Mesendoderm (in vitro differentiated cells): ENCODE measurements around the gene BABAM2.
"Not testable (repeated sequence)": the region's sequence is repeated elsewhere in the genome, so short reads cannot be mapped to it uniquely, and the experiment has no call there.

Experiments used
- DNase-seq: peaks from one replicate; pipeline ENCODE4 v3.0.0; 2013
- H2AK5ac ChIP-seq: 2 replicates; pipeline ENCODE4 v1.6.1; 2013; ENCODE audit warnings: low read length, inconsistent platforms
- H2BK120ac ChIP-seq: 2 replicates; pipeline ENCODE4 v1.6.1; 2013; ENCODE audit warnings: low read depth, mild to moderate bottlenecking, low read length, moderate library complexity, mixed read lengths
- H2BK15ac ChIP-seq: replicated peaks from 2 replicates; pipeline ENCODE4 v1.6.1; 2013; ENCODE audit warnings: low read depth, mild to moderate bottlenecking, moderate library complexity
- H2BK5ac ChIP-seq: 2 replicates; pipeline ENCODE4 v1.6.1; 2013; ENCODE audit warnings: low read length, inconsistent platforms
- H3K18ac ChIP-seq: 2 replicates; pipeline ENCODE4 v1.6.1; 2013; ENCODE audit warnings: mild to moderate bottlenecking, low read length, mixed read lengths
- H3K23ac ChIP-seq: one replicate; pipeline ENCODE4 v1.6.1; 2013; ENCODE audit warnings: low read length
- H3K27ac ChIP-seq: 2 replicates; pipeline ENCODE4 v1.5.1; 2013; ENCODE audit warnings: low read depth, mild to moderate bottlenecking, inconsistent platforms, low read length, moderate library complexity
- H3K27me3 ChIP-seq: 2 replicates; pipeline ENCODE4 v1.6.1; 2013; ENCODE audit warnings: low read length, control low read depth, mild to moderate bottlenecking, inconsistent platforms; ENCODE audit not compliant: insufficient read depth, poor library complexity
- H3K36me3 ChIP-seq: 2 replicates; pipeline ENCODE4 v1.6.1; 2013; ENCODE audit warnings: low read length, inconsistent platforms; ENCODE audit not compliant: control insufficient read depth, insufficient read depth
- H3K4ac ChIP-seq: one replicate; pipeline ENCODE4 v1.6.1; 2013; ENCODE audit warnings: low read depth, mild to moderate bottlenecking, low read length, moderate library complexity
- H3K4me1 ChIP-seq: 2 replicates; pipeline ENCODE4 v1.6.1; 2013; ENCODE audit warnings: low read depth, low read length, inconsistent platforms; ENCODE audit not compliant: control insufficient read depth
- H3K4me2 ChIP-seq: 2 replicates; pipeline ENCODE4 v1.6.1; 2013; ENCODE audit warnings: low read length
- H3K4me3 ChIP-seq: 2 replicates; pipeline ENCODE4 v1.5.1; 2013; ENCODE audit warnings: mild to moderate bottlenecking, low read length
- H3K56ac ChIP-seq: one replicate; pipeline ENCODE4 v1.6.1; 2013; ENCODE audit warnings: low read length
- H3K79me1 ChIP-seq: 2 replicates; pipeline ENCODE4 v1.6.1; 2013; ENCODE audit warnings: low read length, inconsistent platforms
- H3K79me2 ChIP-seq: 2 replicates; pipeline ENCODE4 v1.6.1; 2013; ENCODE audit warnings: mild to moderate bottlenecking, low read length; ENCODE audit not compliant: control insufficient read depth, insufficient read depth
- H3K9ac ChIP-seq: 2 replicates; pipeline ENCODE4 v1.6.1; 2013; ENCODE audit warnings: low read length, inconsistent platforms
- H4K5ac ChIP-seq: one replicate; pipeline ENCODE4 v1.6.1; 2013; ENCODE audit warnings: low read length
- H4K8ac ChIP-seq: one replicate; pipeline ENCODE4 v1.6.1; 2013; ENCODE audit warnings: low read depth, mild to moderate bottlenecking, control low read depth, low read length, moderate library complexity
- WGBS: extraction: QIAGEN DNeasy Blood & Tissue Kit; methylation state at CpG from one replicate; pipeline ENCODE4 v1.1.7; 2013; ENCODE audit warnings: low lambda C conversion rate, missing lambda C conversion rate; ENCODE audit not compliant: insufficient coverage; ENCODE audit errors: extremely low coverage; 5-methylcytosine and 5-hydroxymethylcytosine counted together

Gene BABAM2

DNA sequence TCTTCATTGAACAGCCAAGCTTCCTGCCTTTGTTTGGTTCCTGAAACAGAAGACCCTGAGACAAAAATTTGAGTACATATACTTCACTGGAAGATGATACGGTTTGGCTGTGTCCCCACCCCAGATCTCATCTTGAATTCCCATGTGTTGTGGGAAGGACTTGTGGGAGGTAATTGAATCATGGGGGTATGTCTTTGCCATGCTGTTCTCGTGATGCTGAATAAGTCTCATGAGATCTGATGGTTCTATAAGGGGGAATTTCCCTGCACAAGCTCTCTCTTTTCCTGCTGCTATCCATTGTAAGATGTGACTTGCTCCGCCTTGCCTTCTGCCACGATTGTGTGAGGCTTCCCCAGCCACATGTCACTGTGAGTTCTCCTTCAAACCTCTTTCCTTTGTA is 76.5 kb downstream of the BABAM2 start:
- Histone ChIP-seq H3K4ac (no peak overlapping the region), H2BK5ac (no peak overlapping the region), H4K8ac (no peak overlapping the region), H3K79me1 (no peaks in the 10 kb centered on the region), H3K4me1 (no peaks in the 10 kb centered on the region), H4K5ac (no peak overlapping the region), H3K27ac (no peak overlapping the region), H3K4me3 (no peak overlapping the region), H3K27me3 (no peaks in the 10 kb centered on the region), H2BK120ac (no peak overlapping the region), H2AK5ac (no peak overlapping the region), H2BK15ac (no peak overlapping the region), H3K36me3 (no peaks in the 10 kb centered on the region), H3K56ac (no peak overlapping the region), H3K9ac (no peak overlapping the region), H3K23ac (no peak overlapping the region), H3K79me2 (no peaks in the 10 kb centered on the region), H3K4me2 (no peak overlapping the region), H3K18ac (no peak overlapping the region)
- no CpG with 5 or more reads among the region's 4 CpGs for WGBS
- DNase-seq: no peak

DNA sequence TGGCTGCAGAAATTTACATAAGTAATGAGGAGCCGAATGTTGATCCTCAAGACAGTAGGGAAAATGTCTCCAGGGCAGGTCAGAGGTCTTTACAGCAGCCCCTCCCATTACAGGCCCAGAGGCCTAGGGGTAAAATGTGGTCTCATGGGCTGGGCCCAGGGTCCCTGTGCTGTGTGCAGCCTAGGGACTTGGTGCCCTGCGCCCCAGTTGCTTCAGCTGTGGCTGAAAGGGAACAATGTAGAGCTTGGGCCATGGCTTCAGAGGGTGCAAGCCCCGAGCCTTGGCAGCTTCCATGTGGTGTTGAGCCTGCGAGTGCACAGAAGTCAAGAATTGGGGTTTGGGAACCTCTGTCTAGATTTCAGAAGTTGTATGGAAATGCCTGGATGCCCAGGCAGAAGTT is 77.5 kb downstream of the BABAM2 start:
- no CpG with 5 or more reads among the region's 4 CpGs for WGBS
- H3K18ac ChIP-seq, H3K4me2 ChIP-seq, H3K27me3 ChIP-seq, H3K23ac ChIP-seq, H3K56ac ChIP-seq, H3K4me3 ChIP-seq, H3K27ac ChIP-seq, H4K5ac ChIP-seq, H2BK15ac ChIP-seq, H3K4me1 ChIP-seq, H3K79me1 ChIP-seq, H3K9ac ChIP-seq, H2BK5ac ChIP-seq, DNase-seq, H2AK5ac ChIP-seq, H2BK120ac ChIP-seq, H3K4ac ChIP-seq, H3K36me3 ChIP-seq, H4K8ac ChIP-seq, H3K79me2 ChIP-seq: not testable (repeated sequence)

DNA sequence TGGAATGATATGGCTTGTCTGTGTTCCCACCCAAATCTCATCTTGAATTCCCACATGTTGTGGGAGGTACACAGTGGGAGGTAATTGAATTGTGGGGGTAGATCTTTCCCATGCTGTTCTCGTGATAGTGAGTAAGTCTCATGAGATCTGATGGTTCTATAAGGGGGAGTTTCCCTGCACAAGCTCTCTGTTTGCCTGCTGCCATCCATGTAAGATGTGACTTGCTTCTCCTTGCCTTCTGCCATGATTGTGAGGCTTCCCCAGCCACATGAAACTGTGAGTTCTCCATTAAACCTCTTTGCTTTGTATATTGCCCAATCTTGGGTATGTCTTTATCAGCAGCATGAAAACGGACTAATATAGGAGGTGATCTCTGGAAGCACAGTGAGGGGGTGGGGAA is 78.4 kb downstream of the BABAM2 start:
- H3K4ac ChIP-seq, H4K8ac ChIP-seq, H3K23ac ChIP-seq, H2BK15ac ChIP-seq, H3K36me3 ChIP-seq, H3K56ac ChIP-seq, H3K4me2 ChIP-seq, H3K79me1 ChIP-seq, H3K27ac ChIP-seq, H2AK5ac ChIP-seq, DNase-seq, H3K18ac ChIP-seq, H3K27me3 ChIP-seq, H4K5ac ChIP-seq, H2BK120ac ChIP-seq, H3K4me3 ChIP-seq, H3K79me2 ChIP-seq, H3K9ac ChIP-seq, H2BK5ac ChIP-seq, H3K4me1 ChIP-seq: not testable (repeated sequence)
- no CpG with 5 or more reads among the region's 2 CpGs for WGBS

- H2AK5ac ChIP-seq: no peak overlapping the region
- no peak overlapping the region for H2BK15ac ChIP-seq
- no peaks in the 10 kb centered on the region for H3K36me3 ChIP-seq
- H3K79me2 ChIP-seq: no peaks in the 10 kb centered on the region
- no peak overlapping the region for H2BK120ac ChIP-seq
- no peak overlapping the region for H3K4ac ChIP-seq
- no peak overlapping the region for H4K8ac ChIP-seq
- H3K23ac ChIP-seq: no peak overlapping the region
- no peak overlapping the region for H3K18ac ChIP-seq
- H3K4me3 ChIP-seq: no peak overlapping the region
- no peaks in the 10 kb centered on the region for H3K27me3 ChIP-seq
- H3K4me2 ChIP-seq: no peak overlapping the region
- H3K79me1 ChIP-seq: no peaks in the 10 kb centered on the region
- no peak overlapping the region for H3K56ac ChIP-seq
- H3K27ac ChIP-seq: no peak overlapping the region
- H3K4me1 ChIP-seq: no peaks in the 10 kb centered on the region
- H4K5ac ChIP-seq: no peak overlapping the region
- H2BK5ac ChIP-seq: no peak overlapping the region
- no peak for DNase-seq
- no CpG with 5 or more reads among the region's 2 CpGs for WGBS
- no peak overlapping the region for H3K9ac ChIP-seq
These were observed 81.8 kb downstream of the BABAM2 start for GRCh38 chr2:27972311-27972710.

DNA sequence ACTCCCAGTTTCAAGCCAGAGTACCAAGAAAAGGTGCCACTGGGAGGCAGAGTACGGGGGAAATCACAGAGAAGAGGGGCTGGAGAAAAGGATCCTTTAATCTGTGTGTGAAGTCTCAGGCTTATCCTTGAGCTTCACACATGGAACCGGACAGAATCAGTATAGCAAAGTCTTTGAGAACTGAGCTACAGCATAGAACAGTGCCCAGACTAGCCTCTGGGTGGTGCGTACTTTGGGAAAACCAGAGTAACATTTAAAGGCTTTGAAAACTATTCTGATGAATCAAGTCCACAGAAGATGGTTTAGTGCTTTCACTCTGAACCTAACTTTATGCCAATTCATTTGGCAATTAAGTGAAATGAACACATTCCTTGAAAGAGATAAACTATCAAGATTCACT is 83.1 kb downstream of the BABAM2 start:
- H3K4ac ChIP-seq: no peak overlapping the region
- H2BK15ac ChIP-seq: no peak overlapping the region
- H3K4me3 ChIP-seq: no peak overlapping the region
- no peaks in the 10 kb centered on the region for H3K4me1 ChIP-seq
- no peak overlapping the region for H4K8ac ChIP-seq
- H4K5ac ChIP-seq: no peak overlapping the region
- no peak overlapping the region for H2AK5ac ChIP-seq
- H2BK5ac ChIP-seq: no peak overlapping the region
- H3K27ac ChIP-seq: no peak overlapping the region
- no peaks in the 10 kb centered on the region for H3K27me3 ChIP-seq
- H3K36me3 ChIP-seq: no peaks in the 10 kb centered on the region
- no peaks in the 10 kb centered on the region for H3K79me2 ChIP-seq
- peak; percentile 29 for DNase-seq
- H3K56ac ChIP-seq: no peak overlapping the region
- no peak overlapping the region for H3K18ac ChIP-seq
- H3K23ac ChIP-seq: no peak overlapping the region
- H3K79me1 ChIP-seq: no peaks in the 10 kb centered on the region
- no peak overlapping the region for H2BK120ac ChIP-seq
- WGBS: no CpG with 5 or more reads among the region's 3 CpGs
- no peak overlapping the region for H3K9ac ChIP-seq
- H3K4me2 ChIP-seq: no peak overlapping the region

DNA sequence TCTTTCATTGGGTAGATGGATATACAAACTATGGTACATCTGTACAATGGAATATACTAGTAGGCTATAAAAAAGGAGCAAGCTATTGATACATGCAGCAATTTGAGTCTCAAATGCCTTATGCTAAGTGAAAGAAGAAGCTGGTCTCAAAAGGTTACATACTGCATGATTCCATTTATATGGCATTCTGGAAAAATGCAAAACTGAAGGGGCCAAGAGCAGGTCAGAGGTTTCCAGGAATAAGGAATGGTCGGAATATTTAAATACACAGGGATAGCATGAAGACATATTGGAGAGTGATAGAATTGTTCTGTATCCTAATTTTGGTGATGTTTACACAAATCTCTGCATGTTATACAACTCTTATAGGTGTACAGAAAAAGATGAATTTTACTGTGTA is 85.8 kb downstream of the BABAM2 start:
- Histone ChIP-seq H2BK5ac (no peak overlapping the region), H3K36me3 (no peaks in the 10 kb centered on the region), H3K27ac (no peak overlapping the region), H3K23ac (no peak overlapping the region), H4K8ac (no peak overlapping the region), H3K9ac (no peak overlapping the region), H3K79me1 (no peaks in the 10 kb centered on the region), H3K79me2 (no peaks in the 10 kb centered on the region), H3K18ac (no peak overlapping the region), H3K4me1 (no peaks in the 10 kb centered on the region), H3K4me3 (no peak overlapping the region), H3K56ac (no peak overlapping the region), H3K27me3 (no peaks in the 10 kb centered on the region), H2BK15ac (no peak overlapping the region), H3K4me2 (no peak overlapping the region), H4K5ac (no peak overlapping the region), H2AK5ac (no peak overlapping the region), H3K4ac (no peak overlapping the region), H2BK120ac (no peak overlapping the region)
- no peak for DNase-seq
- no CpG with 5 or more reads among the region's 1 CpG for WGBS
